Umbilical cord (tissue), 2 donors: ENCODE measurements around the gene TM7SF3. TPM values are rescaled to one million over a fixed set of nuclear protein-coding genes. Genes with fewer than 3 reads are reported as not detected.
"Not testable (repeated sequence)": the region's sequence is repeated elsewhere in the genome, so short reads cannot be mapped to it uniquely, and the experiment has no call there.

Experiments
- DNase-seq: peaks from one replicate; pipeline ENCODE4 v3.0.0-alpha.2; 2015; ENCODE audit warnings: low spot score
- total RNA-seq: library from RNA; depleted of rRNA; stranded (reverse); fragments of >200 nt; gene quantifications from one replicate; pipeline ENCODE4 v1.2.3, GENCODE V29; 2014; ENCODE audit warnings: low replicate concordance; ENCODE audit not compliant: insufficient read depth

The TM7SF3 gene
- 45.3 TPM for total RNA-seq

DNA sequence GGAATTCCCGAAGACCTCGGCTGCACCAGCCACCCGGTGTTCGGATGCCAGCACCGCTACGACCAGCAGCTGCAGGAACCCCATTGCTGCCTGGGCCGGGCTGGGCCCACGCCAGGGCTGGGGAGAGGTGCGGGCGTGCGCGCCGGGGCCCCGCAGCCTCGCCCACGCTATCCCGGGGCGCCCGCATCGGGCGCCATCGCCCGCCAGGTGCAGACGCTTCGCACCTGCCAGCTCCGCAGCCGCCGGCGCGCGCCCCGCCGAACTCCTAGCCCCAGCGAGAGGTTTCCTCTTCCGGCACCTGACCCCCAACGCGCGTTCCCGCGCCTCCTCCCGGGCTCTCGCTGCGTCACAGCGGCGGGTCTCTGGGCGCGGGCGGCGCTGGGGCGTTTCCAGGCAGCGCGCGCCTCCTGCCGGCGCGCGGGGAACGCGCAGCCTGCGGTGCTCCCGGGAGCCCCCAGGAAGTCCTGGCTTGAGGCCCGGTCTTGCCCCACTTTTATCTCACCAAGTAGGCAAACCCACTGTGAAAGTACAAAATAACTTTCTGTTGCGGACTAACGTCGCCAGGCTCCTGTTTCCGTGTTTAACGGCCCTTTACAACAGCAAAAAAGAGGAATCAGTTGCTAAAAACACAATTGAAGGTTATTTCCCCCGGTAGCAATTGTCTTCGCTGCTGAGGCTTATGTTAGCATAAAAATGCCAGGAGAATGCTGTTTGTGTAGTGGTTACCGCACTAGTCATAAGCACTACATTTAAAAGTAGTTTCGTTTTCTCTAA lies at the start of gene TM7SF3:
Gene TM7SF3 (minus strand): TSS at position 300 of the 774 bp plus-strand sequence. CDS start 216 bp downstream, at position 84.
- peak; percentile 93 for DNase-seq

DNA sequence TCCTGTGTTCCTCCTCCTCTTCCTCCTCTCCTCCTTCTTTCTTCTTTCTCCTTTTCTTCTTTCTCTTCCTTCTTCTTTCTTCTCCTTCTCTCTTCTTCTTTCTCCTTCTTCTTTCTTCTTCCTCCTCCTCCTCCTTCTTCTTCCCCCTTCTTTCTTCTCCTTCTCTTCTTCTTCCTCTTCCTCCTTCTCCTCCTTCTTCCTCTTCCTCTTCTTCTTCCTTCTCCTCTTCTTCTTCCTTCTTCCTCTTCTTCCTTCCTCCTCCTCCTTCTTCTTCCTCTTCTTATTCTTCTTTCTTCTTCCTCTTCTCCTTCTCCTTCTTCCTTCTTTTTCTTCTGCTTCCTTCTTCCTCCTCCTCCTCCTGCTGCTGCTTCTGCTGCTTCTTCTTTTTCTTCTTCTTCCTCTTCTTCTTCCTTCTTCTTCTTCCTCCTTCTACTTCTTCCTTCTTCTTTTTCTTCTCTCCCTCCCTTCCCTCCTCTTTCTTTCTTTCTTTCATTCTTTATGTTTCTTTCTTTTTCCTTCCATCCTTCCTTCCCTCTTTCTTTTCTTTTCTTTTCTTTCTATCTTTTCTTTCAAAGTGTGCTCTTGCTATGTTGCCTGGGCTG lies 49.2 kb upstream of the TM7SF3 start:
- no peak for DNase-seq

DNA sequence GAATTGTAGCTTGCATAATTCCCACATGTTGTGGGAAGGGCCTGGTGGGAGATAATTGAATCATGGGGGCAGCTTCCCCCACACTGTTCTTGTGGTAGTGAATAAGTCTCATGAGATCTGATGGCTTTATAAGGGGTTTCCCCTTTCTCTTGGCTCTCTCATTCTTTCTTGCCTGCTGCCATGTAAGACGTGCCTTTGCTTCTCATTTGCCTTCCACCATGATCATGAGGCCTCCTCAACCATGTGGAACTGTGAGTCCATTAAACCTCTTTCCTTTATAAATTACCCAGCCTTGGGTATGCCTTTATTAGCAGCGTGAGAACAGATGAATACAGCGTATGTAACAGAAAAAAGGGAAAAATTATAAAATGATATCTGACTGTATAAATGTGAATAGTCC lies 47.1 kb upstream of the TM7SF3 start:
- DNase-seq = no peak

- peak; percentile 37 for DNase-seq
These were observed 46.6 kb upstream of the TM7SF3 start for GRCh38 chr12:27060740-27061139.

DNA sequence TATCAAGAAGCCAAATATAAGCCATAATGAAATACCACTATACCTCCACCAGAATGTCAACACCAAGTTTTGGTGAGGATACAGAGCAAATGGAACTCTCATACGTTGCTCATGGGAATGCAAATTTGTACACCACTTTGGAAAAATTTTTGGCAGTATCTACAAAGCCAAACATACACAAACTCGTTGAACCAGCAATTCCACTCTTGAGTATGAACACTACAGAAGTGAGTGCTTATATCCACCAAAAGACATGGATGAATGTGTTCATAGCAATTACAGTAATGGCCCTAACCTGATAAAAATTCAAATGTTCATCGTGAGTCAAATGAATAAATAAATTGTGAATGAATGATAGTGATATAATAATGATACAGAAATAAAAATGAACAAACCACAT lies 43.4 kb upstream of the TM7SF3 start:
- no peak for DNase-seq

GRCh38 chr12:27055966-27056365 lies 41.8 kb upstream of the TM7SF3 start:
- DNase-seq = no peak

DNA sequence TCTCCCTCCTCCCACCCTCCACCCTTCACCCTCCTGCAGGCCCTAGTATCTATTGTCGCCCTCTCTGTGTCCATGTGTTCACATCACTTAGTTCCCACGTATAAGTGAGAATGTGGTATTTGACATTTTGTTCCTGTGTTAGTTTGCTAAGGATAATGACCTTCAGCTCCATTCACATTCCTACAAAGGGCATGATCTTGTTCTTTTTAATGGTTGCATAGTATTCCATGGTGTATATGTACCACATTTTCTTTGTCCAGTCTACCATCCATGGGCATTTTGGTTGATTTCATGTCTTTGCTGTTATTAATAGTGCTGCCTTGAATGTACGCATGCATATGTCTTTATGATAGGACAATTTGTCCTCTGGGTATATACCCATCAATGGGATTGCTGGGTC lies 38.6 kb upstream of the TM7SF3 start:
- DNase-seq = no peak

DNA sequence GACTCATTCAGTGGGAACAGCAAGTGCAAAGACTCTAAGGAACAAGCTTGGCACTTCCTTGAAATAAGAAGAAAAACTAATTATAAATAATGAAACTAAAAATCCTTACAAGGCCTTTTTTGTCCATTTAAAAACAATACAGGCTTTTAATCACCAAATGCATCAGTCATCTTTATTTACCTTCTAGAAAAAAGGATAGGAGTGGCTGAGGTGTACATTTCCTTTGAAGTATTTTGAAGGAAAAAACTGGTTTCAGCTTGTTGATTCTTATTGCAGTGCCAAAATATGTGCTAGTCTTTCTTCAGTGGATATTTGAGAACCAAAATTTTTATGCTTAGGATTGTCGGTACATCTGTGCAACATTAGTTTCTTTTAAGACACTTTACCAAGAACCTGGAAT lies 38.0 kb upstream of the TM7SF3 start:
- no peak for DNase-seq

- peak; percentile 98 for DNase-seq
These were observed 34.9 kb upstream of the TM7SF3 start for GRCh38 chr12:27048822-27049752.

DNA sequence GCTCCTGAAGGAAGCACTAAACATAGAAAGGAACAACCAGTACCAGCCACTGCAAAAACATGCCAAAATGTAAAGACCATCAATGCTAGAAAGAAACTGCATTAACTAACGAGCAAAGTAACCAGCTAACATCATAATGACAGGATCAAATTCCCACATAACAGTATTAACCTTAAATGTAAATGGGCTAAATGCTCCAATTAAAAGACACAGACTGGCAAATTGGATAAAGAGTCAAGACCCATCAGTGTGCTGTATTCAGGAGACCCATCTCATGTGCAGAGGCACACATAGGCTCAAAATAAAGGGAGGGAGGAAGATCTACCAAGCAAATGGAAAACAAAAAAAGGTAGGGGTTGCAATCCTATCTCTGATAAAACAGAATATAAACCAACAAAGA lies 27.8 kb upstream of the TM7SF3 start:
- DNase-seq = not testable (repeated sequence)

- not testable (repeated sequence) for DNase-seq
These were observed 26.5 kb upstream of the TM7SF3 start for GRCh38 chr12:27040637-27041036.

- no peak for DNase-seq
These were observed 20.6 kb upstream of the TM7SF3 start for GRCh38 chr12:27034607-27035293.

DNA sequence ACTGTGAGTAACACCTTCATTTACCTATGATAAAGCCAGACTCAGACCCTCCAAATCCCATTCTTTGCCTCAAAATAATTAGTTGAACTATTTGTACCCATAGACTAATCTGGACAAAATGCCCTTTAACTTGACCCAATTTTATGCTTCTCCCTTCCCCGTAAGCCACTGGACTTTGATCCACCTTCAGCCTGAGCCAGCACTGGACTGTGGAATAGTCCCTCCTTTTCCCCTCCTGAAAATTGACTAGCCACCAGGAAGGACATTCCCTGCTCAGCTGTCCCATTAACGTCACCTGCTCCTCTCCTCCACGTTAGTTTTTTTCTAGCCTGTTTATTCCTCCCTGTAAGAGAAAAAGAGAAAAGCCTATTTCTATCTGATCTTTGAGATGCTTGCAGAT lies 18.5 kb upstream of the TM7SF3 start:
- DNase-seq = no peak

DNA sequence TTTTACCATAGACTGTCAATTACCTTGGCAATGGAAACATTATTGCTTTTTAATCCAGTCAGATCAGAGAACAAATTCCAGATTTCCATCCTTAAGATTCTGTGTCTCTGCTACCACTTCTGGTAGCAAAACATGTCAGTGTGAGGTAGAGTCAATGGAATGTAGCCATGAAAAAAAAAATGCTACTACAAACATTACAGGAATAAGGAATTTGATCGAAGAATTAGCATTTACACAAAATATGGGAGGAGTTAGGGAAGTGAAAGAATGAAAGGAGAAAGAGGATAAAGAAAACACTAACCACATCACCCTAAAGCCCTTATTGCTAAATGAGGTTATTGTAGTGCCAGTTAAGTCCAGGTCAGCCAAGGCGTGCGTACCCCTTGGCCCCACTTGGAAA lies 17.3 kb upstream of the TM7SF3 start:
- no peak for DNase-seq

- DNase-seq = no peak
These were observed 12.1 kb upstream of the TM7SF3 start for GRCh38 chr12:27026257-27026656.

DNA sequence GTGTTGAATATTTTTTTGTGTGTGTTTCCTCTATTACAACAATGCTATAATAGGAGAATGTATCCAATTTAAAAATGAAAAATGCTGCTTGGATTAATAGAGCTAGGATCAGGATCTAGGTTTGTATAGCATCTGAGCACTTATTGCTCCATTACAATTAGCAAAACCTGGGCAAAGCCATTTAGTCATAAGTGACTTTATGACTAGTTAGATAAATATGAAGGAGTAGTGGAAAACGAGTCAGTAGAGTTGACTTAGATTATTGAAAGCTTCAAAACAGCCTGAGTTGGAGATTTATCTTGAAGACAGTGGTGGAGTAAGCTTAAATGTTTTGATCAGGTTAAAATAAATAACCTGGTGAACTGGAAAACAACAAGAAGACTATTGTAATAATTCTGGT lies 10.9 kb upstream of the TM7SF3 start:
- no peak for DNase-seq

- no peak for DNase-seq
These were observed 10.1 kb upstream of the TM7SF3 start for GRCh38 chr12:27024291-27024690.

DNA sequence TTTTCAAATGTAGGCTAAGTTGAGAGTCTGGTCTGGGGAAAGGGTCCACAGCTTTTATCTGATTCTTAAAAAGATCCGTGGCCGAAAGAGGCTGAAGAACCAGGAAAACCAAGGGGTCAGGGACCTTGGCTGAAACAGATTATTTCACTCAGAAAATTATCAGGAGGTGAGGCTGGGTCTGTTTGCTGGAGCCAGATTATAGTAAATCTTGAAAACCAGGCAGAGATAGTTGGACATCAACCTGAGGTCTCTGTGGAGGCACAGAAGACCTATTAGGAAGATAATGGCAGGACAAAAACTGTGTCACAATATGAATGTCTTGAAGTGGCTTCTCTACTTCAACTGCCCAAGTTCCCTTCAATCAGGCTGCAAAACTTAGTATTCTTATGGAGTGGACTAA lies 6.6 kb upstream of the TM7SF3 start:
- no peak for DNase-seq

DNA sequence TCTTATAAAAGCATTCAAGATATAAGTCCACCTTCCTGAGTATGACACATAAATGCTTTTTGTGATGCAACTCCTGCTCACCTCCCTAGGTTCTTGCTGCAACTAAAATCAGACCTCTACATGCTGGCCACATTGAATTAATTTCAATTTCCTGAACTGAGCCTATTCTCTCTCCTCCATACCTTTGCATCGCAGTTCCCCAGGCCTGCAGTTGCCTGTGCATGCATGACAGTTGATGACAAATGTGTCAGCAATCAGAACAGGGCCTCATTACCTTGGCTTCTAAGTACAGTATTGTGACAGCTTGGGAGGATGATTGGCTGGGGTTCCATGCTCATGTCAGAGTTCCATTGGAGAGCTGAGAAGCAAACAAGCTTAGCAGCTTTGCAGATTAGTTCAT lies 3.9 kb upstream of the TM7SF3 start:
- DNase-seq = no peak

DNA sequence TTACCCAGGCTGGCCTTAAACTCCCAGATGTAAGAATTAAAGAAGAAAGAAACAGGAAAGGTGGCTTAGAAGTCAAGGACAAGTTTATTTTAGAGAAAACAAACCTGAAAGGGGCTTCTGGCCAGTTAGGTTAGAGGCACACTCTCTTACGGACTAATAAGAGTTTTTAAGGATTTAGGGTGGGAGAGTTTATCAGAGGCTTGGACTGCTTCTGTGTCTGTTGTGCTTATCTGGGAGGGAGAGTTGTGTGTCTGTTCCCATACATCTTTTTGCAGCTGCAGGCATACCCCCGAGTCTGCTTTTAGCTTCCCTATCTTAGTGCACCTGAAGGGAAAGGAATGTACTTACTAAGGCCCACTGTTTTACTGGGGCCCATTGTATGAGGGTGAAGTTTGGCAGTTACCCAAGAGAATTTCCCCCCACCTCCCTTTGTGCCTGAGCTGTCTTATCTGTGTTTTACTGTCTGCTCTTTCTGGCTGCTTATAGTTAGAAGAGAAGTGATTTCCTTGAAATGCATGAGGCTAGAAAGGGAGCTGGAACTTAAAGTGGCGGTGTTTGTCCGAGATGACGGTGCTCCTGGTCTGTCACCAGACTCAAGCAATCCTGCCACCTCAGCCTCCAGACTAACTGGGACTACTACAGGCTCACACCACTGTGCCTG lies 3.1 kb upstream of the TM7SF3 start:
- peak; percentile 78 for DNase-seq

DNA sequence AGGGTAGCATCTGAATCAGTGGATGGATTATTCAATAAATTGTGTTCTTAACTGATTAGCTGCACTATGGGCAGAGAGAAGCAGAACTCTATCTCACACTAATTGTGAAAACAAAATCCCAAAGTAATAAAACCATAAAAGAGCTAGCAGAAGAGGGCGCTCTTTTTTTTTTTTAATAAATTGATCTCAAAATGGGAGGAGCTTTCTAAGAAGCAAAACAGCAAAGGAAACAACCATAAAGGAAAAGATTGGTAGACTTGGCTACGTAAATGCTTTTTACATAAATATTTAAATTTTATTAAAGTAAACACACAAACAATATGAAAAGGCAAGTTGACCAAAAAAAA lies 1.5 kb upstream of the TM7SF3 start:
- peak; percentile 37 for DNase-seq
